ENCODE measurements around the gene ATXN7L1.

ATXN7L1 gene, protein sequence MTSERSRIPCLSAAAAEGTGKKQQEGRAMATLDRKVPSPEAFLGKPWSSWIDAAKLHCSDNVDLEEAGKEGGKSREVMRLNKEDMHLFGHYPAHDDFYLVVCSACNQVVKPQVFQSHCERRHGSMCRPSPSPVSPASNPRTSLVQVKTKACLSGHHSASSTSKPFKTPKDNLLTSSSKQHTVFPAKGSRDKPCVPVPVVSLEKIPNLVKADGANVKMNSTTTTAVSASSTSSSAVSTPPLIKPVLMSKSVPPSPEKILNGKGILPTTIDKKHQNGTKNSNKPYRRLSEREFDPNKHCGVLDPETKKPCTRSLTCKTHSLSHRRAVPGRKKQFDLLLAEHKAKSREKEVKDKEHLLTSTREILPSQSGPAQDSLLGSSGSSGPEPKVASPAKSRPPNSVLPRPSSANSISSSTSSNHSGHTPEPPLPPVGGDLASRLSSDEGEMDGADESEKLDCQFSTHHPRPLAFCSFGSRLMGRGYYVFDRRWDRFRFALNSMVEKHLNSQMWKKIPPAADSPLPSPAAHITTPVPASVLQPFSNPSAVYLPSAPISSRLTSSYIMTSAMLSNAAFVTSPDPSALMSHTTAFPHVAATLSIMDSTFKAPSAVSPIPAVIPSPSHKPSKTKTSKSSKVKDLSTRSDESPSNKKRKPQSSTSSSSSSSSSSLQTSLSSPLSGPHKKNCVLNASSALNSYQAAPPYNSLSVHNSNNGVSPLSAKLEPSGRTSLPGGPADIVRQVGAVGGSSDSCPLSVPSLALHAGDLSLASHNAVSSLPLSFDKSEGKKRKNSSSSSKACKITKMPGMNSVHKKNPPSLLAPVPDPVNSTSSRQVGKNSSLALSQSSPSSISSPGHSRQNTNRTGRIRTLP

DNA sequence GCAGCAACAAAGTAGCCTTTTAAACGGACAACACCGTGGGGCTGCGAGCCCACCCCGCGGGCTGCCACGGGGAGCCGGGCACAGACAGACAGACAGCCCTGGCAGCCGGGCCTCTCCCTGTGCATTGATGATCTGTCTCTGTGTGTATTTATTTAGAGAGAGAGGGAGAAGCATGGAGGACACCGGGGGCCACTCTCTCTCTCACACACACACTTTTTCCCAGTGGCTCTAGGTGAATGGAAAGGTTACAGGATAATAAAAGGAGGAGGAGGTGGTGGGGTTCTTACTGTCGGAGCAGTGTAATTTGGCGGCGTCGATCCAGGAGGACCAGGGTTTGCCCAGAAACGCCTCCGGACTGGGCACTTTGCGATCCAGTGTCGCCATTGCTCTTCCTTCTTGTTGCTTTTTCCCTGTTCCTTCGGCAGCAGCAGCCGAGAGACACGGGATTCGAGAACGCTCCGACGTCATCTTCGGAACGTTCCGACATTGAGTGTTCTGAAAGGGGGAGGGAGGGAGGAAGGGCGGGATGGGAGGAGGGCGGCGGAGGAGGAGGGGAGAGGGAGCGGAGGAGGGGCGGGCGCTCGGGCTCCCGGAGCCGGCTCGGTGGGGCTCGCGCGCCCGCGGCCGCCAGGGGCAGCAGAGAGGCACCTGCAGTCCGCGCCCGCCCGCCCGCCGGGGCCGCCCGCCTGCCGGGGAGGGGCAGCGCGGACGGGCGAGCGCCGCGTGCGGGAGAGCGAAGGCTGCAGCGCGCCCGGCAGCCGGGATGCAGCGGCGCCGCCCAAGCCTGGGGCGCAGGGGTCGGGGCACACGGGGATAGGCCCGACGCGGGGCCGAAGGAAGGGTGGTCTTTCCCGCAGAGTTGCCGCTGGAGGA, at the start of gene ATXN7L1:
ATXN7L1 (minus strand) TSS at position 509 of the 873 bp plus-strand sequence; CDS start at position 468, 41 bp downstream.
- ChIA-PET CTCF (interaction anchor here (0.5 to 2.1 kb wide), 8 partner anchors 12 to 1044 kb away, joined by 3 to 20 read pairs (median 3); no protein-coding TSS in a partner anchor), POLR2A (no interaction called here)
- TF ChIP-seq, protein P1, sequence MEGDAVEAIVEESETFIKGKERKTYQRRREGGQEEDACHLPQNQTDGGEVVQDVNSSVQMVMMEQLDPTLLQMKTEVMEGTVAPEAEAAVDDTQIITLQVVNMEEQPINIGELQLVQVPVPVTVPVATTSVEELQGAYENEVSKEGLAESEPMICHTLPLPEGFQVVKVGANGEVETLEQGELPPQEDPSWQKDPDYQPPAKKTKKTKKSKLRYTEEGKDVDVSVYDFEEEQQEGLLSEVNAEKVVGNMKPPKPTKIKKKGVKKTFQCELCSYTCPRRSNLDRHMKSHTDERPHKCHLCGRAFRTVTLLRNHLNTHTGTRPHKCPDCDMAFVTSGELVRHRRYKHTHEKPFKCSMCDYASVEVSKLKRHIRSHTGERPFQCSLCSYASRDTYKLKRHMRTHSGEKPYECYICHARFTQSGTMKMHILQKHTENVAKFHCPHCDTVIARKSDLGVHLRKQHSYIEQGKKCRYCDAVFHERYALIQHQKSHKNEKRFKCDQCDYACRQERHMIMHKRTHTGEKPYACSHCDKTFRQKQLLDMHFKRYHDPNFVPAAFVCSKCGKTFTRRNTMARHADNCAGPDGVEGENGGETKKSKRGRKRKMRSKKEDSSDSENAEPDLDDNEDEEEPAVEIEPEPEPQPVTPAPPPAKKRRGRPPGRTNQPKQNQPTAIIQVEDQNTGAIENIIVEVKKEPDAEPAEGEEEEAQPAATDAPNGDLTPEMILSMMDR (IDR thresholded peaks at IDR 0.05; ENCODE audit: control extremely low read depth, extremely low read depth, low read depth, missing control alignments) = peak; percentile 78
- peak; percentile 87 for DNase-seq (ENCODE audit: extremely low spot score)

DNA sequence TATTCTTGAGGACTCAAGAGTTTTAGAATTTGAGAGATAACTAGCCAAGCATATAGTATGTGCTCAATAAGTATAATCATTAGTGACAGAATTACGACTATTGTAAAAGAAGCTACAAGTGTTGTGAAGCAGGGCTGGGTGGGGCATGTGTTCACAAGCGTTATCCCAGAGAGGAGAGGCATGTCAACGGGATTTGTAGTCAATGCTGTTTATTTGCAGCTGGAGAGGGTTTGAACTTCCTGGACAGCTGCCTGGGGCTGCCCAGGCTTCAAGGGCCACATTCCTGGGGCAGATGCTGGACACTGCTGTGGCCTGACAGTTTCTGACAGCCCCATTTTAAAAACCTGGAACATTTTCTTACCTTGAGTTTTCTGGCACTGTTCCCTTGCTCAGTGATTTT, 49.7 kb upstream of the ATXN7L1 start:
- ChIA-PET CTCF (no interaction called here), POLR2A (no interaction called here)
- TF ChIP-seq, protein P1 (IDR thresholded peaks at IDR 0.05; ENCODE audit: control extremely low read depth, extremely low read depth, low read depth, missing control alignments) = no peak
- DNase-seq (ENCODE audit: extremely low spot score) = no peak

DNA sequence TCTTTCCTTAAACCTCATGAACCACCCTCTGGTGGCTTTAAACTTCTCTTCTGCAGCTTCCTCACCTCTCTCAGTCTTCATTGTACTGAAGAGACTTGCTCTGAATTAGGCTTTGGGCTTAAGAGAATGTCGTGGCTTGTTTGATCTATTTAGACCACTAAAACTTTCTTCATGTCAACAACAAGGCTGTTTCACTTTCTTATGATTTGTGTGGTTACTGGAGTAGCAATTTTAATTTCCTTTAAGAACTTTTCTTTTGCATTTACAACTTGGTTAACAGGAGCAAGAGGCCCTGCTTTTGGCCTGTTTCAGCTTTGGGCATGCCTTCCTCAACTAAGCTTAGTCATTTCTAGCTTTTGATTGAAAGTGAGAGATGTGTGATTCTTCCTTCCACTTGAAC, 48.5 kb upstream of the ATXN7L1 start:
- POLR2A ChIA-PET = no interaction called here

DNA sequence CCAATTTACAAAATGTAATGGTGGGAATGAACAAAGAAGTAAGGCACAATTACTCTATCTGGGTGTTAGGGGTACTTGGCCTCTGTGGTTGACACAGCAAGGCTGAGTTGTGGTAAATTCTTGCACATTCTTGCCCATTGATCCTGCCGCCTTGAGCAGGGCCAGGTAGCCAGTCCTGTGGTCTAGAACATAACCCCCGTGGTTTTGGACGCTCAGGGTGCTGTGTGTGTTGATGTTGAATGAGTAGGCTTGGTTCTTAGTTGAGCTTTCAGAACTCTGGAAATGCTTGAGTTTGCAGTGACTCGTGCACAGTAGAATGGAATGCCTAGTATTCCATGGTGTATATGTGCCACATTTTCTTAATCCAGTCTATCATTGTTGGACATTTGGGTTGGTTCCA, 44.4 kb upstream of the ATXN7L1 start:
- TF ChIP-seq, protein P1 (IDR thresholded peaks at IDR 0.05; ENCODE audit: control extremely low read depth, extremely low read depth, low read depth, missing control alignments) = no peak
- ChIA-PET CTCF (no interaction called here), POLR2A (no interaction called here)
- no peak for DNase-seq (ENCODE audit: extremely low spot score)

More for the DNA sequence above, 48.5 kb upstream of the ATXN7L1 start:
- TF ChIP-seq, protein P1 (IDR thresholded peaks at IDR 0.05; ENCODE audit: control extremely low read depth, extremely low read depth, low read depth, missing control alignments) = no peak
- DNase-seq (ENCODE audit: extremely low spot score) = no peak
- CTCF ChIA-PET = interaction anchor here (1.7 kb wide), 1 partner anchor 46 kb away, joined by 4 read pairs; no protein-coding TSS in a partner anchor

DNA sequence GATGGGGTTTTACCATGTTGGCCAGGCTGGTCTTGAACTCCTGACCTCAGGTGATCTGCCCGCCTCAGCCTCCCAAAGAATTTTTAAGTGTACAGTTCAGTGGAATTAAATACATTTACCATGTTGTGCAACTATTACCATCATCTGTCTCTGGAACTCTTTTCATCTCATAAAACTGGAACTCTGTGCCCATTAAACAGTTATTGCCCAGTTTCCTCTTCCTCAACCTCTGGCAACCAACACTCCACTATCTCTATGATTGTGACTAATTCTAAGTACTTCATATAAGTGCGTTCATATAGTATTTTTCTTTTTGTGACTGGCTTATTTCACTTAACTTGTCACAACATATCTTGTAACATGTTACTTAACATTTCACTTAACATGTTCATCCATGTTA, 41.3 kb upstream of the ATXN7L1 start:
- no peak for DNase-seq (ENCODE audit: extremely low spot score)
- ChIA-PET POLR2A (no interaction called here), CTCF (no interaction called here)
- TF ChIP-seq, protein P1 (IDR thresholded peaks at IDR 0.05; ENCODE audit: control extremely low read depth, extremely low read depth, low read depth, missing control alignments) = no peak

DNA sequence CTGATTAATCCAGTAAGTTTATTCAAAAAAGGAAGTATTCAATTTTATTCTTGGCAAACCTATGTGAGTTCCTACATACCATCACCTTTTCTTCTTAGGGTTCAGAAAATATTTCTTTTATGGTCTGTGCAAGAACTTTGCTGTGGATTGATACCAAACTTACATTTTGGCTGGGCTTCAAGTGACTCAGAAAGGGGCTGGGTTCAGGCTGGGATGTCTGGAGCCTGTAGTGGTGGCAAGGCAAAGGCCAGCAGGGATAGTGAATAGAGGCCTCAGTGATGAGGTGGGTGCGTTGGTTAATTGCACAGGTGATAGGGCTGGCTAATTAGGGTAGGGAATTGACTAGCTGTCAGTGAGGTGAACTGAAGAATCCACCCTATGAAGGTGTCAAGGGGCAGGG, 40.2 kb upstream of the ATXN7L1 start:
- CTCF ChIA-PET = no interaction called here
- POLR2A ChIA-PET = no interaction called here
- no peak for DNase-seq (ENCODE audit: extremely low spot score)
- TF ChIP-seq, protein P1 (IDR thresholded peaks at IDR 0.05; ENCODE audit: control extremely low read depth, extremely low read depth, low read depth, missing control alignments) = no peak

Data from GM10248 (cell line).